ENCODE measurements around the gene CDH13. TPM values are rescaled to one million over a fixed set of nuclear protein-coding genes. Genes with fewer than 3 reads are reported as not detected.

Gene CDH13
- total RNA-seq, 1 experiment from 2014 or later: 2.1 TPM

DNA sequence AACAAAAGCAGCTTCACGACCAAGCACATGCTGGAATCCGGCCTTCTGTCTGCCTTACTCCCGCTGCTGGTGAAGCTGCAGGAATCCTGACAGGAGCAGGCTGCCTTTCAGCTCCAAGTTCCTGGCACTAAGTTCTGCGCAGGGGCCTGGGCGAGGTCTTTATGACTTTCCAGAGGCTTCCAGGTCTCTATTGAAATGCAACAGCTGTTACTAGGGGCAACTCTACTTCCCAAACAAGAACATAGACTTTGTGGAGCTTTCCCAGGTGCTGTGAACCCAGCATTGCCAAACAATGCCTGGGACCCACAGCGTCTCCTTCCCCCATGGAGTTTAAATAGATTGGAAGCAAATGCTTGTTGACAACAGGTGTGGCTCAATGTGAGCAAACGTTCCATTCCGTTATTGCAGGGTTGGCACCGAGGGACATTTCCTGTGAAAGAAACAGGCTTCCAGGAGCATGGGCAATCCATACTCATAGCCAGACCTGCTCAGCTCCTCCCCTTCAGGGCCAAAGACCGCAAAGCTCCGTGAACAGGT is 156.0 kb downstream of the CDH13 start:
- Histone ChIP-seq H3K27ac (ENCODE audit: low read depth, low read length, poor library complexity, severe bottlenecking) (no peak overlapping the region), H3K36me3 (ENCODE audit: insufficient read depth, low read length, poor library complexity, severe bottlenecking) (no peaks in the 10 kb centered on the region), H3K4me1 (ENCODE audit: insufficient read depth, low read length, poor library complexity, severe bottlenecking) (no peaks in the 10 kb centered on the region), H3K4me3 (ENCODE audit: low read depth, low read length, poor library complexity, severe bottlenecking) (no peak overlapping the region), H3K27me3 (replicated peaks; ENCODE audit: insufficient read depth, low read depth, low read length, poor library complexity) (peaks cover 23% of the 10 kb centered on the region), H3K9me3 (ENCODE audit: low read depth, low read length, poor library complexity, severe bottlenecking) (no peaks in the 10 kb centered on the region)
- no TSS peak for BruUV-seq (replicated peaks)
- DNase-seq (ENCODE audit: low spot score): no peak
- TF ChIP-seq, protein P1, sequence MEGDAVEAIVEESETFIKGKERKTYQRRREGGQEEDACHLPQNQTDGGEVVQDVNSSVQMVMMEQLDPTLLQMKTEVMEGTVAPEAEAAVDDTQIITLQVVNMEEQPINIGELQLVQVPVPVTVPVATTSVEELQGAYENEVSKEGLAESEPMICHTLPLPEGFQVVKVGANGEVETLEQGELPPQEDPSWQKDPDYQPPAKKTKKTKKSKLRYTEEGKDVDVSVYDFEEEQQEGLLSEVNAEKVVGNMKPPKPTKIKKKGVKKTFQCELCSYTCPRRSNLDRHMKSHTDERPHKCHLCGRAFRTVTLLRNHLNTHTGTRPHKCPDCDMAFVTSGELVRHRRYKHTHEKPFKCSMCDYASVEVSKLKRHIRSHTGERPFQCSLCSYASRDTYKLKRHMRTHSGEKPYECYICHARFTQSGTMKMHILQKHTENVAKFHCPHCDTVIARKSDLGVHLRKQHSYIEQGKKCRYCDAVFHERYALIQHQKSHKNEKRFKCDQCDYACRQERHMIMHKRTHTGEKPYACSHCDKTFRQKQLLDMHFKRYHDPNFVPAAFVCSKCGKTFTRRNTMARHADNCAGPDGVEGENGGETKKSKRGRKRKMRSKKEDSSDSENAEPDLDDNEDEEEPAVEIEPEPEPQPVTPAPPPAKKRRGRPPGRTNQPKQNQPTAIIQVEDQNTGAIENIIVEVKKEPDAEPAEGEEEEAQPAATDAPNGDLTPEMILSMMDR (conservative IDR thresholded peaks at IDR 0.05; ENCODE audit: low read depth, low read length): no peak
- TF ChIP-seq EZH2 (IDR thresholded peaks at IDR 0.05; ENCODE audit: borderline replicate concordance, low read depth, low read length, poor library complexity, severe bottlenecking): no peak
- ChIA-PET CTCF (no interaction called here), POLR2A (ENCODE audit: low non-redundant PET) (no interaction called here)
- intact Hi-C loops (cut with micrococcal nuclease; ENCODE audit: unreplicated experiment): no loop called here

DNA sequence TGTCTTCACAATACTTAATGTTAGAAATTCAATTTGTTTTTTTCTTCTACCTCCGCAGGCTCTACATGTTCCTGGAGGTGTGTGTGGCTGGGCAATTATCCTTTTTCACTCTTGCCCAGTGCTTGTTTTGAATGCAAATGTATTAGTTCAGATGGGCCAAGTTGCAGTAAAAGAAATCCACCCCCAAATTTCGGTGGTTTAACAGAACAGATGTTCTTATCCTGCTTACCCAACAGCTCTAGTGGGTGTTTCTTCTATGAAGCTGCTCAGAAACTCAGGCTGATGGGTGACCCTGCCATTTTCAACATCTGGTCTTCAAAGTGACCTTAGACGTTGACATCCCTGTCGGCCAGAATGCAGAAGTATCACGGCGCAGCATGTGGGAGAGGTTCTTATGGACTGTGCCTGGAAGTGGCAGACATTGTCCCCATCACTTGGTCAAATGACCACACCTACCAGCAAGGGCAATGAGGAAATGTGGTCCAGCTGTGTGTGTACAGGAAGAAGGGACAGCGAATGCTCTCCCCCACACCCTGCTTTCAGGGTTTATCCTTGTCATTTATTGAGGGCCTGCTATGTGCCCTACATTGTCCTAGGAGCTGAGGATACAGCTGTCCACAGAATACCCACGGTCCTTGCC is 157.3 kb downstream of the CDH13 start:
- peaks cover 19% of the 10 kb centered on the region for H3K27me3 ChIP-seq (replicated peaks; ENCODE audit: insufficient read depth, low read depth, low read length, poor library complexity)
- intact Hi-C loops (cut with micrococcal nuclease; ENCODE audit: unreplicated experiment): no loop called here
- ChIA-PET CTCF (no interaction called here), POLR2A (ENCODE audit: low non-redundant PET) (no interaction called here)
- BruUV-seq (replicated peaks): no TSS peak
- H3K4me3 ChIP-seq (ENCODE audit: low read depth, low read length, poor library complexity, severe bottlenecking): no peak overlapping the region
- no peak overlapping the region for H3K27ac ChIP-seq (ENCODE audit: low read depth, low read length, poor library complexity, severe bottlenecking)
- H3K36me3 ChIP-seq (ENCODE audit: insufficient read depth, low read length, poor library complexity, severe bottlenecking): no peaks in the 10 kb centered on the region
- TF ChIP-seq, protein P1 (conservative IDR thresholded peaks at IDR 0.05; ENCODE audit: low read depth, low read length): no peak
- no peak for TF ChIP-seq EZH2 (IDR thresholded peaks at IDR 0.05; ENCODE audit: borderline replicate concordance, low read depth, low read length, poor library complexity, severe bottlenecking)
- no peaks in the 10 kb centered on the region for H3K9me3 ChIP-seq (ENCODE audit: low read depth, low read length, poor library complexity, severe bottlenecking)
- no peaks in the 10 kb centered on the region for H3K4me1 ChIP-seq (ENCODE audit: insufficient read depth, low read length, poor library complexity, severe bottlenecking)
- DNase-seq (ENCODE audit: low spot score): no peak

DNA sequence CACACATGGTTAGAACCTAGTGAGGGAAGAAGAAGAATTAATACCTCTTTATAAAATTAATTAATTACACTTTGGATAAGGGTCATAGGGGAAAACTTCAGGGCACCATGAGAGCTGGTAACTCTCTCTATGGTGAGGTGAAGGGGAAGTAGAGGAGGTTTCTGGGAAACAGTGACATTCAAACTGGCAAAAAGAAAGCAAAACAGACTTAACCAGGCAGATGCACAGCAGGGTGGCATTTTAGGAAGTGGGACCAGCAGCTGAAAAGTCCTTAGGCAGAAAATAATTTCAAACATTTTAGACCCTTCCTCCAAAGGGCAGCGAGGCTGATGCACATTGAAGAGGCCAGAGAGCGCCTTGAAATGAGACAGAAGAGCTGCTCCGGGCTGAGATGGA is 157.8 kb downstream of the CDH13 start:
- ChIA-PET POLR2A (ENCODE audit: low non-redundant PET) (no interaction called here), CTCF (no interaction called here)
- no peaks in the 10 kb centered on the region for H3K4me1 ChIP-seq (ENCODE audit: insufficient read depth, low read length, poor library complexity, severe bottlenecking)
- DNase-seq (ENCODE audit: low spot score): no peak
- H3K9me3 ChIP-seq (ENCODE audit: low read depth, low read length, poor library complexity, severe bottlenecking): no peaks in the 10 kb centered on the region
- no peak overlapping the region for H3K4me3 ChIP-seq (ENCODE audit: low read depth, low read length, poor library complexity, severe bottlenecking)
- no peaks in the 10 kb centered on the region for H3K36me3 ChIP-seq (ENCODE audit: insufficient read depth, low read length, poor library complexity, severe bottlenecking)
- no TSS peak for BruUV-seq (replicated peaks)
- TF ChIP-seq, protein P1 (conservative IDR thresholded peaks at IDR 0.05; ENCODE audit: low read depth, low read length): no peak
- no peak for TF ChIP-seq EZH2 (IDR thresholded peaks at IDR 0.05; ENCODE audit: borderline replicate concordance, low read depth, low read length, poor library complexity, severe bottlenecking)
- intact Hi-C loops (cut with micrococcal nuclease; ENCODE audit: unreplicated experiment): no loop called here
- H3K27me3 ChIP-seq (replicated peaks; ENCODE audit: insufficient read depth, low read depth, low read length, poor library complexity): peaks cover 14% of the 10 kb centered on the region
- no peak overlapping the region for H3K27ac ChIP-seq (ENCODE audit: low read depth, low read length, poor library complexity, severe bottlenecking)

Data from A673 (cell line).